UCSD-AML1 (cell line): ENCODE data around the gene MACF1.
"Not testable (repeated sequence)": the region's sequence is repeated elsewhere in the genome, so short reads cannot be mapped to it uniquely, and the experiment has no call there.

Source experiments
- DNase-seq: peaks from one replicate; lab custom pipeline; 2025; ENCODE audit not compliant: unreplicated experiment; lab: John Stamatoyannopoulos, UW

The MACF1 gene

DNA sequence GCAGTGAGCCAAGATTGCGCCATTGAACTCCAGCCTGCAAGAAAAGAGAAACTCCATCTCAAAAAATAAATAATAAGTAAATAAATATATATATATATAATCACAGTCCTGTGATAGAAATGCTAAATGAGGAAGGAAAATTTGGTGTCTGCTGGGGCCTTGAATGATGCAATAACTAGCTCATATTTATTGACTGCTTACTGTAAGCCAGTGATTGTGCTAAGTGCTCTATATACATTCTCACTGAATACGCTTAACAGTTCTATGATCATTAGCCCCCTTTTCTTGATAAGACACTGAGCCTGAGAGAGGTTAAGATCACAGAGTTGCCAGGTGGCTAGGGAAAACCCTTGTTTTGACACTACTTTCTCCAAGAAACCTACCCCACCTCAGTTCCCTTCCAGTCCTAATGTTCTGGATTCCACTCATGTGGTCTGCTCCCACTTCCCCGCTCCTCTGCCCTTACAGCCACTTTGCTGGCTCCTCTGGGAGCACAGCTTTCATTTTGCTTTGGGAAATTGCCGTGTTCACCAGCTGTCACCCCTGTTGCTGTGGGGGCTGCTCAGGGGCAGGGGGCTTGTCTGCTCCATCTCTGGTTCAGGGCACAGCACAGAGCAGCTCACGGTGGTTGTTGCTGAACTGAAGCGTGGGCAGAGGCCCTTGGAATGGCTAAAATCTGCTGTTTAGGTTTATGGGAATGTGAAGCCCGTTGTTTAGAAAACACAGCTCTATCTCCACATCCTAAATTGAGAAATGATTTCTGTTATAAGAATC is 284.5 kb downstream of the MACF1 start:
- DNase-seq: no peak

DNA sequence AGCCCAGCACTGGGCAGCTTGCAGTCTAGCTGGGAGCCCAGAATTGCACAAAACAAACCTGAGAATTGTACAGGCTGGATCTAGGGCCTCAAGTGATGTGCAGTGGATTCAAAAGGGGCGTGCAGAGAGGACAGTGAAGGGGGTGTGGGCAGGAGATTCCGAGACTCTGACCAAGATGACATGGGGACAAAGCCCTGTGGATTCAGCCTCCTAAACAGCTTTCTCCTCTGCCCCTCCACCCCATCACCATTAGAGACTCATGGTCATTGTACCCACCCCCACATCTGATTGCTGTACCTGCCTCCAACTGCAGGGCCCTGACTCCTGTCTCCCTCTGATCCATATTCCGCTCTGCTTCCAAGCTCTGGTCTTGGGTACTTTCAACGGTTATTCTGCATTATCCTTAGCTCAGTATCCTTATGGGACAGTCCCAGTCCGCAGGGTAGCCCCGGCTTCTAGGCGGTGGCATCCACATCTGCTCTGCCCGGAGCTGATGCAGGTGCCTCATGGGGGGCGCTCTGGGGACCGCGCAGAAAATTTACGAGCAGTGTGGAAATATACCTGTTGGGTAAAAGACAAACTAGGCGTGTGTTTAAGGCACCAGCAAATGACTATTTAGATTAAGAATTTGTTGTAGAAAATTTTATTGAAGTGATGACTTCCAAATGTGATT is 285.2 kb downstream of the MACF1 start:
- DNase-seq: no peak

DNA sequence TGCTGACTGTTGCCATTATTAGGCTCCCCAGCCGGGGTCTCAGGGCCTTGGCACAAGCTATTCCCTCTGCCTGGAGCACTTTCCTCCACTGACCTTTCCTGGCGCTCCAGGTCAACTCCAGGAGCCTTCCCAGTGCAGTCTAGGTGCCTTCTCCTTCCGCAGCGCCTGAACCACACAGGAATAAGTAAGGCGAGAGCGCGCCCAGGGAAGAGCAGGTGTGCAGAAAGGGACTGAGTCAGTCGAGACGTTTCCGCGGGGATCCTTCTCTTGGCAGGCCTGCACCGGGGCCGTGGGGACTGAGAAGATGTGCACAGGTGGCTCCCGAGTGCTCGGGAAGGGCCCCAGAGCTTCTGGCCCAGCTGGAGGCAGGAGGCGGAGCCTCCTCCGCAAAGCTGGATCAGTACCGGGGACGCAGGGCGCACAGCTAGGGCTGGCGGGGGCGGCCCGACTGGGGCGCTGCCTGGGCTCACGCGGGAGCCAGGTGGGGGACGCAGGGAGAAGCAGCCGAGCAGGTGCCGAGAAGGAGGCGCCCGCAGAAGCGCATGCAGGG is 286.2 kb downstream of the MACF1 start:
- no peak for DNase-seq

DNA sequence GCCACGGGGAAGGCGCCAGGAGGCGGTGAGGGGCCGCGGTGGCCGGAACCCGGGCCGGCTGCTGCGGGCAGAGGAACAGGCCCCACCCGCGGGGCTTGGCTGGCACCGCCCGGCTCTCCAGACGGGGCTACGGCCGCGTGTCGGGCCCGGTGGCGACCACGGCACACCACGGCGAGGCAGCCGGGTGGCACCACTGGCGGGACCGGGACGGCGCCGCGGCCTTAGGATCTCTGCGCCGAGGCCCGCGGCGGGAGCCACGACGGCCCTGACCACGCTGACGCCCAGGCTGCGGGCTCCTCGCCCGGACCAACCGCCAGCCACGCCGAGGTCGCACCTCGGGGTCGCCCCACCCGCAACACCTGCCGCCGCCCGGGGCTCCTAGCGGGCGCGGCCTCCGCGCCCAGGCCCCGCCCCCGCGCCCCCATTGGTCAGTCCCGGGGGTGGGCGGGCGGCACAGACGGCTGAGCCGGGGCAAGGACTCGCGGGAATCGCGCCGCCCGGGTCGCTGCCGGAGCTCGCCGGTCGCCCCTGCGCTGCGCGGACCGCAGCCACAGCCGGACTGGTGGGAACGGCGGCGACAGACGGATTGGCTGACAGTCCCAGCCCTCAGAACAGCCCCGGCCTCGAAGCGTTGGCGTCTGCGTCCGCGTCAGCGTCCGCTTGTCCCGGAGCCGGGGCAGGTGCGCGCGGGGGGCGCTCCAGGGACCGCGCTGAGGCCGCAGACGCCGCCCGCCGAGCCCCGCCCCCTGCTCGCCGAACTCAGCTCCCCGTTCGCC is 286.8 kb downstream of the MACF1 start, which contains the start of gene BMP8A:
Gene BMP8A, plus strand, starts transcription at position 491 of the 776 bp plus-strand sequence. CDS start 356 bp downstream, outside the sequence.
- DNase-seq: peak; percentile 73

DNA sequence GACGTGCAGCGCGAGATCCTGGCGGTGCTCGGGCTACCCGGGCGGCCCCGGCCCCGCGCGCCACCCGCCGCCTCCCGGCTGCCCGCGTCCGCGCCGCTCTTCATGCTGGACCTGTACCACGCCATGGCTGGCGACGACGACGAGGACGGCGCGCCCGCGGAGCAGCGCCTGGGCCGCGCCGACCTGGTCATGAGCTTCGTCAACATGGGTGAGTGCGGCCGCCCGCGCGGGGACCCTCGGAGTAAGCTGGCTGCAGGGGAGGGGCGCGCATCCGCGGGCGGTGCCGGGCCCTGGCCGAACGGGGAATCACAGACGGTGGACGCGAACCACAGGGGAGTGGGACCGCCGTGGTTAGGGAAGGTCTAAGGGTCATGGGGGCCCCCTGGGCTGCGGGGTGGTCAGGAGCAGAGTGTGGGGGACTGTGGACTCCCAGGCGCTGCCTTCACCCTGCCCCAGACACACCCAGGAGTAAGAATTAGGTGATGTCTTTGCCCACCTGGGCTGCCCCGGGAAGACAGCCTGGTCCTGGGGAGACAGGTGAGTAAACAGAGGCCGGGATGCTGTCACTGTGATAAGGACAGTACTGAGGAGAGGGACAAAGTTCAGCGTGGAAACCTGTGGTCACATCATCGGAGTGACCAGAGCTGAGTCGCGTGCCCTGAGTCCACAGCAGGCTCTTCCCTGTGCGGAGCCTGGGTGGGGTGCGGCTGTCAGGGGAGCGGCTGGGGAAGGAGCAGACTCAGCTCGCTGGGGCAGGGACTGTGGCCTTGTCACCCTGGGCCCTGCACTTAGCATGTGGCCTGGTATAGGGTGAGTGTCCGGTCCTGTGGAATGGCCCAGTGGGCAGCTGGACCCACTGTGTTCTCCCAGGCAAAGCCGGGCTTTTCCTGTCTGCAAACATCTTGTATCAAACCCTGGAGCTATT is 287.9 kb downstream of the MACF1 start:
- not testable (repeated sequence) for DNase-seq

DNA sequence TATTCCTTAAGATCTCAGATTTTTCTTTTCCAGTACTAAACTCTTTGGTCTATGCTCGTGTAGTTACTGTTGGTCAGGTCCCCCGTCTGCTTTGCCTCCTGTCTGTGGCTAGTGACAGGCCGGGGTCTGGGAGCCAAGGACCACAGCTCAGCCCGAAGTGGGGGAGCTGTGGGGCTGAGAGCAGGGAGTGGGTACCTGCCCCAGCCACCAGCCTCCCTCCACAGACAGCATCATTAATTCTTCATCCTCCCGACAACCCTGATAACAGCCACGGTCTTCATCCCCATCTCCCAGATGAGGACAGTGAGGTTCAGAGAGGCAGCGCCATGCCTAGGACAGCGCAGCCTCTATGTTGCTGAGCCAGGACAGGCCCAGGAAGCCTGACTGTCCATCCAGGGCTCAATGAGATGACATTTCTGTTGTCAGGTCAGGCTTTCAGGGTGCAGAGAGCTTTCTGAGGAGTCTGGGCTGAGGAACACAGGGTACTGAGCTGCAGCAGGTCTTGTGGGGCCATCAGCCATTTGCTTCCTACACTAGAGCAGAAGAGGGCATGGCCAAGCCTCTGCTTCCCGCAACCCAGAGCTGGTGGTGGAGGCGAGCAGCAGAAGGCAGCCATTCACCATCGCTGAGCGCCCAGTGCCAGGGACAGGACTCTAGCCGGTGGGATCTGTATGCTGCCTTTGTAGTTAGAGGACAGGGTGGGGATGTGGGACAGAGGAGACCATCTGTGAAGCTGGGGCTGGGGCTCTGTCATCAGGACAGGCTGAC is 288.7 kb downstream of the MACF1 start:
- not testable (repeated sequence) for DNase-seq

DNA sequence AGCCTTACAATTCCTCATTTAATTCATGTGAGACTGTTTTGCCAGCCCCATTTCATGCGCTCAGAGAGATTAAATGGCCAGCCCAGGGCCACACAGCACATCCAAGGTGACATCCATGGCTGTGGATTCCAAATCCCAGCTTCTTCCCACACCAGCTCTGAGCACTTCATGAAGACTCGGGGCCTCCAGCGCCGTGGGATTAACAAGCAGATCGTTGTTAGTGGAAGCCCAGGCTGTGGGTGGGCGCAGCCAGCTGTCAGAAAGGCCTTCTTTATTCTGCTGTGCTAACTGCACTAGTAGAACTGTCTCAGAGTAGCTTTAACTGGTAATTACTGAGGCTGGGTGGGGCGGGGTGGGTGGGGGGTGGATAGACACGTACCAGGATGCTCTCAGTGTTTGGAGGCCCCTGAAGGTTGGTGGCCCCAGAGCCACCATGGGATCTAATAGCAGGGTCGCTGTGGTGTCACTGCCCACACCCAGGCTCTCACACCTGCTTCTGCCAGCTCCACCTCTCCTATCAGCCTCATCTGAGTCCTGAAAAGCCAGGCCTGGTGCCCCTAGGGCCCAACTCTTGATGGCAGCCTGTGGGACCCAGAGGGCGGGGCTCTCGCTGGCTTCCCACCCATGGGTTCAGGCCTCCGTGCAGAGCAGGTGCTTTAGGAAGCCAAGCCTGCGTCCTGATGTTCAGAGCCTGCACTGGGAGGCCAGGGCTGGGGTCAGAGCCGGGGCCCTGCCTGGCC is 290.3 kb downstream of the MACF1 start:
- DNase-seq: no peak

DNA sequence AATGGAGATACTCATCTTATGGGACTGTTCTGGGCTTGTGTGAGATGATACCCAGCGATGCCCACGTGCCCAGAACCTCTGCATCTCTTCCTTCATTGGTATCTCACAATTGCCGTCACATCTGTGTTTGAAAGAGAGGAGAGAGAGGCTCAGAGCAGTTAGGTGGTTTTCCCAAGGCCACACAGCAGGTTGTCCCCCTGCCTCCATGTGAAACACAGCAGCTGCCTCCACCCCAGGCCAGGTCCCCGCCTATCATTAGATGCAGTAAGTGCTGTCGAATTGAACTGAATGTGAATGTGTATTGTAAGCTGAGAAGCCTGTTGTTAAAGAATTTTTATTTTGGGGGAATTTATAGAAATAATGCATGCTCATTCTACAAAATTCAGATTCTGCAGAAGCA is 292.0 kb downstream of the MACF1 start:
- DNase-seq: not testable (repeated sequence)

DNA sequence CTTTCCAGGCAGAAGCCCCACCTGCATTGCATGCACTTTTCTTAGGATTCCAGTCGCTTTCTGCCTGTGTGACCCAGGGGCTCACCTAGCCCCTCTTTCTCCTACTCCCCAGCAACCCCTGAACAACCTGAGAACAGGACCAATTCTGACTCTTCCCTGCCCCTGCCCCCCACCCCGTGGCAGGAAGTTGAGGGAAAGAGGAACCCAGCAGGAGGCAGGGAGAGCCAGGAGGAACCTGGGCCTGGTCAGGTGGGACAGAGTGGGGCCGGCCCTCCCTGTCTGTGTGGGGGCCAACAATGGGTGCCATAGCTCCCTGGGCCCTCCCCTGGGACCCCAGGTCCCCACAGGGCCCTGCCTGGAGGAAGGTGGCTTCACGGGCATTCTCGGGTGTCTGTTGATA is 293.1 kb downstream of the MACF1 start:
- DNase-seq: no peak

DNA sequence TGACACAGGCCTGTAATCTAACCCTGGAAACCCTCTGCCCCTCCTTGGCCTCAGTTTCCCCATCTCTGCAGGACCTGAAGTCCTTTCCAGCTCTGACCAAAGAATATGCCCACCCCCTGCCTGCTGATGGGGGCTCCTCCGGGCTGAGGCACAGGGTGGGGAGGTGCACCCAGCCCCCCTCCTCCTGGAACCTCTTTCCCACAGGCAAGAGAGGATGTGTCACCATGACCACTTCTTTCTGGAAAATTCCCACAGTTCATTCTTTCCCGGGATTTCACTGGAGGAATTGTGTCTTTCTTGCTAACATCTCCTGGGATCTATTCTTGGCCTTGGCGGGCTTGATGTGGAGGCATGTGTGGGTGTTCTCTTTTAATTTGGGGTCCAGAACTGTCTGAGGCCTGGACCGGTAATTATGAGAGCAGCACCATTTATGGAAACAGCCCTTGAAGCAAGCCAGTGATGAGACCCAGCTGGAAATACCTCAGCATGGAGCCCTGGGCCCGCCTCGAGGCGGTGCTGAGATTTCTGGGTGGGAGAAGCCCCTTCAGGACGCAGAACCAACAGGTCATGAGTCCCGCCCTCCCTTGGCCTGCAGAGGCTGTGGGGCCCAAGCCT is 293.7 kb downstream of the MACF1 start:
- not testable (repeated sequence) for DNase-seq

DNA sequence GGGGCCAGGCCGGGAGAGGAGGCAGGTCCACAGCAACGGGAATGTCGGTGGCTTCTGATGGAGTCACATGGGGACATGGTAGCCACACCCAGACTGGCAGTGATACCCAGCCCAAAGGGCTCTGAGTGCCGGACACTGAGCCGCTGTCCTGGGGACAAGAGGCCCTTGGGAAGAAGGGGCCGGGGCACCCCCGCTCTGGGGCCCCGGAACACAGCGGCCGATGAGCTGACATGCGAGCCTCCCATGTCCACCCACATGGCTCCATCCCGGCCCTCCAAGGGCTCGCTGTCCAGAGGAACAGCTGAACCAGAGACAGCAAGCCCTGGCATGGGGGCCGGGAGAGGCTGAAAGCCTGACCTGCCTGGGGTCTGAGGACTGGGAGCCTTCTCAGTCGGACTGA is 294.3 kb downstream of the MACF1 start:
- DNase-seq: not testable (repeated sequence)

DNA sequence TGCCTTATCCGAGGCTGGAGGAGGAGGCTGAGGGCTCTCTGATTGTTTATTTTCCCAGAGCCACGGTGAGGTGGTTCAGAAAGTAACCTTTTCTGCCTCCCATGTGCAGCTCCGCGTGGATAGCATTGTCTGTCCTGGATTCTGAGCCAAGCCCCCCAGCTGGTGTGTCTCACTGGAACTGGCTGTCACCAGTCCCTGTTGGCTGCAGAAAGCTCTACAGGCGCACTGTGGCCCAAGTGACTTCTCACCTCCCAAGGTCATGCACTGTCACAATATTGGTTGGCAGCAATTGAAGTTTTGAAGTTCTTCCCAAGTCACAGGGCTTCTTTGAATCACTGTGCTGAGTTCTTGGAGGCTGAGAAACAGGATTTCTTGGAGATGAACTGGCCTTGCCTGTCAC is 295.2 kb downstream of the MACF1 start:
- DNase-seq: no peak

DNA sequence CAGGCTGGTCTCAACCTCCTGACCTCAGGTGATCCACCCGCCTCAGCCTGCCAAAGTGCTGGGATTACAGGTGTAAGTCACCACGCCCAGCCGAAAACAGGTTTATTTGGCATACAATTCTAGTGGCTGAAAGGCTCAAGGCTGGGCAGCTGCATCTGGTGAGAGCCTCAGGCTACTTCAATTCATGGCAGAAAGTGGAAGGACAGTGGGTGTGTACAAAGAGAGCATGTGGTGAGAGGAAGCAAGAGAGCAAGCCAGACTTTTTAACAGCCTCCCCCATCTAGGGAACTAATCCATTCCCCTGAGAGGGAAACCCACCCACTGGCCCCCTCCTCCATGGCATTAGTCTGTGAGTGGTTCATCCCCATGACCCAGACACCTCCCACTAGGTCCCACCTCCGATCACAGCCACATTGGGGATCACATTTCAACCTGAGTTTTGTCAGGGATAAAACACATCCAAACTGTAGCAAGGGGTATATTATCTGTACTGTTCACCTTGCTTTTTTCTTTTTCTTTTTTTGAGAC is 296.4 kb downstream of the MACF1 start:
- no peak for DNase-seq

DNA sequence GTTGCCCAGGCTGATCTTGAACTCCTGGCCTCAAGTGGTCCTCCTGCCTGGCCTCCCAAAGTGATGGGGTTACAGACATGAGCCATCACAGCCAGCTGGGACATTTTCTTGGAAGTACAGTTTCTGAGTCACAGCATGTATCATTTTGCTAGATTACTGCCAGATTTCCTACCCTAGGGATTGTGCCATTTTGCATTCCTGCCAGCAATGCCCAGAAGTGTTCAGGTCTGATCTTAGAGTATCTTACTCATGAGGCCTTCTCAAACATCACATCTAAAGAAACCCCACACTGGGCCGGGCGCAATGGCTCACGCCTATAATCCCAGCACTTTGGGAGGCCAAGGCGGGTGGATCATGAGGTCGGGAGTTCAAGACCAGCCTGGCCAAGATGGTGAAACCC is 297.2 kb downstream of the MACF1 start:
- no peak for DNase-seq

DNA sequence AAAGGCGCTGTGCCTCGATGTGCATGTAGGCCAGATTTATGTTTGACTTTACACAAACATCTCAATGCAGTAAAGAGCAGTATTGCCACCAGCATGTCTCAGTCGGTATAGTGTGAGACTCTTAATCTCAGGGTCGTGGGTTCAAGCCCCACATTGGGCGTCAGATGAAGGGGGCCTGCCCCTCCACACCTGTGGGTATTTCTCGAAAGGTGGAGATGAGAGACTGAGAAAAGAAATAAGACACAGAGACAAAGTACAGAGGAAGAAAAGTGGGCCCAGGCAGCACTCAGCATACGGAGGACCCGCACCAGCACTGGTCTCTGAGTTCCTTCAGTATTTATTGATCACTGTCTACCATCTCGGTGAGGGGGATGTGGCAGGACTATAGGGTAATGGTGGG is 299.9 kb downstream of the MACF1 start:
- DNase-seq: not testable (repeated sequence)

DNA sequence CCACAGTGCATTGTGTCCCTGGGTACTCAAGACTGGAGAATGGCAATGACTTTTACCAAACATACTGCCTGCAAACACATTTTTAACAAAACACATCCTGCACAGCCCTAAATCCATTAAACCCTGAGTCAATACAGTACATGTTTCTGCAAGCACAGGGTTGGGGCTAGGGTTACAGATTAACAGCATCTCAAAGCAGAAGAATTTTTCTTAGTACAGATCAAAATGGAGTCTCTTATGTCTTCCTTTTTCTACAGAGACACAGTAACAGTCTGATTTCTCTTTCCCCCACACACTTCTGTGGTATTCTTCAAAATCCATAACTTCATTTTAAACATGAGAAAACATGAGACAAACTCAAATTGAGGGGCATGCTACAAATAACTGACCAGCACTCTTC is 300.8 kb downstream of the MACF1 start:
- no peak for DNase-seq

DNA sequence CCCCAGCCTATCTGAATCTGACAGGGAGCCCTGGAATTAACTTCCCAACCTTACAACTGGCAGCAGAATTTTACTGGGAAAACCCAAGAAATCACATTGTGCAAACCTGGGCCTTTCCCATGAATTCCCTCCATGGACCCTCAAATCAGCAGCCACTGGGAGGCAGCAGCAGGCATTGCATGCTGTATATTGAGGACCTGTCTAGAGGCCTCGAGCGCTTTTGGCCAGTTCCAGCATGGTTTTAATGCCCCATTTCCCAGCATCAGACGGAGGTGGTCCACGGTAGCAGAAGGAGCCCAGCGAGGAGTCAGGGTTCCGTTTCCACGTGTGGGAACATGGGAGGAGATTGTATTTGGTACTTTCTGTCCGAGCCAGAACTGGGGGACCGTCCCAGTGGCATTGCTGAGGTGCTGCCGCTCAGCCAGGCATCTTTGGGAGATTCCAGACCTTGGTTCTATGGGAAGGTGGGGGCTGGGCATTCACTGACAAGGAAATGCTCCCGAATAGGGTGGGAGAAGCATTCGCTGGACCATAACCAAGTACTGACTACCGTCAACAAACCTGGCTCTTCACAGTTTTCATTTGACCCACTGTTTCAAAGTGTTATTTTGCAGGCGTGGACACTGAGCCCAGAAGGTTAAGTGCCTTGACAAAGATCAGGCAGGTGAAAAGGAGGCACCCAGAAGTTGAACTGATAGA is 302.9 kb downstream of the MACF1 start:
- no peak for DNase-seq

DNA sequence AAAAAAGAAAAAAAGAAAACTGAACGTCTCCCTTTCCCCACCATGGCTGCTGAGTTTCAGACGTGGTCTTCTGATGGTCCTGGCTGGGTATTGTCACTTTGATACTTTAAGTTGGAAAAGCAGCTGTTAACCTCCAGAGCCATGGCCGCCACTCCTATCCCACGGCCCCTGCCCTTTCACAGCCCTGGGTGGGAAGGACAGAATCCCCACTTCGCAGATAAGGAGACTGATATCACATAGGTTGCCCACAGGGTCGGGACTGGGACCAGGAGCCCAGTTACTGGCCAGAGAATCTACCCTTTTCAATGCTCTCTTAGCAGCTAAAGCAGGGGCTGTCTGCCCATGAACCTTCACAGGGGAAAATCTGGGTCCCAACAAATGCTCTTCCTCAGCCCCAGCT is 303.8 kb downstream of the MACF1 start:
- no peak for DNase-seq
